HG03025 (cell line): ENCODE results near the gene PRKCE.
"Not testable (repeated sequence)": the region's sequence is repeated elsewhere in the genome, so short reads cannot be mapped to it uniquely, and the experiment has no call there.

ENCODE experiments used
- ATAC-seq: cut with Tn5 transposase; IDR thresholded peaks from one replicate; pipeline ENCODE4 v1.9.1; 2021; ENCODE audit warnings: mild to moderate bottlenecking, moderate library complexity; ENCODE audit not compliant: unreplicated experiment, low FRiP score

Gene PRKCE

DNA sequence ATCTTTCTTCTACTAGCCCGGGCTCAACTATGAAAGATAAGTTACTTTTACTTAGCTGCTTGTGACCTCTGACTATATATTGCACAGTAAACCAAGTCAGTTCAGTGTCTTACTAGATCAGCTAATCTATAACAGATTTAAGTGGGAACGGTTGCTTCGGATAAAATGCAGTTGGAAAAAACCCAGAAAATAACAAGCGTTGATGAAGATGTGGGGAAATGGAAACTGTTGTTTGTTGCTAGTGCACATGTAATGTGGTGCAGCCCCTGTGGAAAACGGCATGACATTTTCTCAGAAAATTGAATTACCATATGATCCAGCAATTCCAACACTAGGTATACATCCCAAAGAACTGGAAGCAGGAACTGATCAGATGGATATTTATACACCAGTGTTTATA is 248.5 kb downstream of the PRKCE start:
- ATAC-seq: no peak

DNA sequence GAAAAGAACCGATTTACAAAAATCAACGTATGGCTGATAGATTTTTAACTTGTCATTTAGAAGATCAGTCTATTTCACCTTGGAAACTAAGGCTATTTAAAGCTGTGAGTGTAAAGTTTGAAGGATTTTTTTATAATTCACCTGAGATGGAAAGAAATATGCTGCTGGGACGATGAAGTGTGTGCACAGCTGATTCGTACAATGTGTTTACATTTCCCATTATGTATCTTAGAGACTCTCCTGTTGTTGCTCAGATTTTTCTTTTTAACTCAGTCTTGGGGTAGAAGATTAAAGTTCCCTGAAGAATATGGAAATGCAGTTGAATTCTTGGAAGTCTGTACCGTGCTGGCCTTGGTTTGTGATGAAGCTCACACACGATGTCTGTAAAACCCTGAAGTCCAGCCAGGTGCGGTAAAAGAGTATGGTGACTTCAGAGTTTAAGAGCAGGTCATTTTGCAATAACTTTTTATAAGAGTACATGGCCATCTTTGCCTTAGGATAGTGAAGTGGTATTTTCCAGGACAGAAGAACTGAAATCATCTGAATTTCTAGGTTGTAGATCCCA is 250.1 kb downstream of the PRKCE start:
- ATAC-seq: no peak

GRCh38 chr2:45902380-45902779 is 250.9 kb downstream of the PRKCE start:
- ATAC-seq: no peak

DNA sequence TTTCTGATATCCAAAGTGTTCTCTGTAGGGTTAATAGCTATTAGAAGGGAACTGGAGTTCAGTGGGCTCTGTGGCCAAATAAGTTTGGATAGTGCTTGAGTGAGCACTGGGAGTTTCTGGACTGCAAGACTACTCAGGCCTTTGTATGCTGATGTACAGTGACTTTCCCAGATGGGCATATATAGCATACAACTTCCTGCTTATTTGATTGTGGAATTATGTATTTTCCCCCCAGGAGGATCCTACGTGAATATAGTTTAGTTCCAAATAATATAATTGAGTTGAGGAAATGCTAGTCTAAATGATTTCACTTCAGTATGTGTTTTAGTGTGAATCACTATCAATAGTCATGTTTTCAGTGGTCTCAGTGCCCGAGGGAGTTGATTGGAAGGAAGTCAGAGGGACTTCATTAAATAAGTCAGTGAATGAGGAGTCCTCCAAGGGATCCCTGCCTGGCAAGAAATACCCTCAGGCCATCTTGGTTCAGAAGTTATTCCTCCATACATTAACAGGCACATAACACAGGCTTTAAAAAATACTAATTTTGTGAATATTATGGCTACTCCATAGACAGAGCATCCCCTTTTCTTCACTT is 251.4 kb downstream of the PRKCE start:
- no peak for ATAC-seq

DNA sequence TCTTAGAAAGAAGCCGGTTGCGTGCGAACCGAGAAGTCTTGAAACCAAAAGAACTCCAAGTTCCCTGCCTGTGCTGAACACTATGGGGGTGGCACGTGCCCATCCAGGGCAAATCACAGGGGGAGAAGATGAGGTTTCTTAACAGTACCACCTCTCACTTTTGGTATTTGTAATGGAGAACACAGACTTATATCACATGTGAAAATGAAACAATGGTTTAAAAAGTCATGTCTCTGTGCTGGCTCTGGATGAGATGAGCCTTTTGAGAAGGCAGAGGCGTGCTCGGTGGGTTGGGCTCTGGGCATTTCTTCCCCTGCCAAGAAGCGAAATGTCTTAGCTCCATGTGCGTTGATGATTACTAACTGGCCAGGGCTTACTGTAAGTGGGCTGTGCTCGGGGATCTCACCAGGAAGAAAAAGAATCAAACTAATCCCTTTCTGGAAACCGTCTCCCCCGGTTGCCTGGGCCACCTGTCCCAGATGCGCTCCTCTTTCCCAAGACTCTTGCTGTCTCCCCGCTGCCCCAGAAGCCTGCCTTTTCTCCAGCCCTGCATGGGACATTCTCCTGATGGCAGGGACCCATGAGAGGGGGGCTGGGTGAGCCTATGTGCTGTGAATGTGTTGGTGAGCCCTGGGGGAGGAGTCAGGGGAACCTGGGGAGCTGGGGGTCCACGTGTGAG is 252.9 kb downstream of the PRKCE start:
- no peak for ATAC-seq

DNA sequence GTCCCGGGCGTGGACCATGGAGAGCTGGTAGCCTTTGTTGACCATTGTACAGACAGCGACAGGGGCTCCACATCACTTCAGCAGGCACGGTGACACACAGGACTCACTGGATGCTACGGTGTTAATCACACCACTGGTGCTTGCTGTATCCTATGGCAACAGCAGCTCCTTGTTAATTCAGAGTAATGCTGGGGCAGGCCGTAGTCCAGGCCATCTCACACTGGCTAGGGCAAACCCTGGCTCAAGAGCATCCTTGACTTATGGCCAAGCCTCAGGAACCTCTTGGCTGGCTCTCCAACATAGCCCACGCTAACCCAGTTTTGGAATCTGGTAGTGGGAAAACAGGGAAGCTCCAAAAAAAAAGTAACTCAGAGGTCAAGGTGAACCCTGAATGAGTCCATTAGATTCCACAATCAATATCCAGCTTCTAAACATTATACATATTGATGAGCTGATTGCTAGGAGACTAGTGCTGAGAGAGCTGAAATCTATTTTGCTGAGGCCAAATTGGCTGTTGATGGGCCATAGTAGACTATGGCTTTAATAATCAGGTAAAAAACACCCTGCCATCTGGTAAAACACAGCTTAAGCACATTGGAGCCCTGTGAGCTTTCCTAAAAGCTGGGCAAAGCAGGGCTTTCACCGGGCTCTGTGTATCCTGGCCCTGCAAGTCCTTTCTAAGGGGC is 253.6 kb downstream of the PRKCE start:
- no peak for ATAC-seq

GRCh38 chr2:45905632-45905958 is 254.1 kb downstream of the PRKCE start:
- ATAC-seq: no peak

- no peak for ATAC-seq
Observed at GRCh38 chr2:45907592-45907991, 256.1 kb downstream of the PRKCE start.

DNA sequence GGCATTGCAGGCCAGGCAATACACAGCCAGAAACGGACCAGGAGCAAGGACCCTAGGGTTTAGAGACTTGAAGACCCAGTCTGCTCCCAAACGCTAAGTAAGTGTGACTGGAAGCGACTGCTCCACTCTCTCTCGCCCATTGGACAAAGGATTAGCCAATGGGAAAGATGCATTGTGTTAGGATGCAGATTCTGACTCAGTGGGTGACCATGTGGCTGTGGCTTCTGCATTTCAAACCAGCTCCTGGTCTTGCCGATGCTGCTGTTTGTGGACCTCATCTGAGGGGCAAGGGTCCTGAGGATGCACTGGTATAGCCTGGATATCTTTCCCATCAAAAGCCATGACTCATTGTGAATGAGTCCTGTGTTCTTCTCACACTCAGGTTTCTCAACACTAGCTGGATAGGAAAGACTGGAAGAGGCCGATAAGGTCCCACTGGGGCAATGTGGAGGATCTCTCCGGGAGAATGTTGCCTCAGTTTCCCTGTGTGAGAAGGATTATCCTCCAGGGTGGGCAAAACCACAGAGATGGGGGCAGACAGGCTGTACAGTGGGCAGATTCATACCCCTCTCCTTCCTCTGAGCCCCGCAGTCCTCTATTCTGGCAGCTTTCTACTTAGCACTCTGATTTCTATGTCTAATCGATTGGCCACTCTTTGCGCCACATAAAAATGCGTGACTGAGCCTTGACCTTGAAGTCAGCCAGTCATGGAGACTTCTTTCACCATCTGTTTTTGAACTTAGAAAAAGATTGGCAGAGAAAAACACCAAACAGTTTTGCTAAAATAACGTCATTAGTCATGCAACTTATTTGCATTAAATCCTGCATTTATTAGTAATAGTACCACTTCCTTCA is 257.1 kb downstream of the PRKCE start:
- ATAC-seq: no peak

DNA sequence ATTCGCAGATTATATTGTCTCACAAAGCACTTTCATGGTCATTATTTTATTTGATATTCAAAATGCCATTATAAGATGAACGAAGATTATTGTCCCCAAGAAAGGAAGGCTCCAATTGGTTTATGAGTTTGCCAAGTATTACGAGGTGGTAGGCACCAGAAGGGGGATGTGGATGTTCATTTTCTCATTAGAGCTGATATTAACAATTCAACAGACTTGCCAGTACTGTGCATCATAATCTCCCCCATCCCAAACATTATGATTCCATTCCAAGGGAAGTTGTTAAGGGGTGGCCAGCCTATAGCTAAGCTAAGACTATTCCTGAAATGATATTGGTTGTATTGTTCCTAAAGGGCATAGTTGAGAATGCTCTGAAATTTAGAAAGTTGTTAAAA is 257.7 kb downstream of the PRKCE start:
- ATAC-seq: no peak

GRCh38 chr2:45909677-45910191 is 258.3 kb downstream of the PRKCE start:
- ATAC-seq: peak; percentile 62

DNA sequence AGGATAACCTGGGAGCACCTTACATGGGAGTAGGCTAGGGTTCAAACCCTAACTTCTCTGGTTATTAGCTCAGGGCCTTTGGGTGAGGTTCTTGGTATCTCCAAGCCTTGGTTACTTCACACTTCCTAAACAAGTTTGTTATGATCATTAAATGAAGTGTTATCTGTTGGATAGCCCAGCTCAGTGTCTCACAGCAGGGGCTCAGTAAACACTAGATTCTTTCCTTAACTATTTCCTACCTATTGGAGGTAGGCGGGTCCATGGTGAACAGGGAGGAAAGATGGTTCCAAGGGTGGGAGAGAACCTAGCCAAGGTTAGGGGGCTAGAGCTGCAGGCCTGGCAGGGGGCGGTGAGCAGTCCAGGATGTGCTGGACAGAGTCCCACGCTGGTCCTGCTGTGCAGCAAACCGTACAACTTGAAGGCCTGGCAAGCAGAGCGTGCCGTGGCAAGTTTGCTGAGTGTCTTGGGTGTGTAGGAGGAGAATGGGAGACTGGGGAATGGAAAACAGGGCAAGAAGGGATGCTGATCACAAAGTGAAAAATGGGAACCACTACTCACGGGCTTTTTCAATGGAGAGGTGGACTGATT is 259.1 kb downstream of the PRKCE start:
- no peak for ATAC-seq

DNA sequence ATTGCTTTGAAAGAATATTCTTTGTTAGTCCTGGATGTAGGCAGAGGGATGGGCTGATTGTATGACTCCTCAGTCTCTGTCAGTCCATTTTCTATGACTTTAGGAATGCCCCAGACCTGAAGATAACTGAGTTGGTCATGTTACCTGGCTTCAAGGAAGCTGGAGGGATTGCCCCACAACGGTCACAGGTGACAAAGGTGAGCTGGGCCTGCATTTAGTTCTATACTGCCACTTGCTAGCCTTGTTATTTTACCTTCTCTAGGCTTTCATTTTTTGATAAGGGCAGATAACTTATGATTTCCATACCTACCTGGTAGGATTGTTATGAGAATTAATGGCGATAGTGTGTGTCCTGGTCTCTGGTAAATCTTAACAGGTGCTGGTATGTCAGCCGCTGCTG is 260.1 kb downstream of the PRKCE start:
- no peak for ATAC-seq

GRCh38 chr2:45912109-45912508 is 260.6 kb downstream of the PRKCE start:
- no peak for ATAC-seq

DNA sequence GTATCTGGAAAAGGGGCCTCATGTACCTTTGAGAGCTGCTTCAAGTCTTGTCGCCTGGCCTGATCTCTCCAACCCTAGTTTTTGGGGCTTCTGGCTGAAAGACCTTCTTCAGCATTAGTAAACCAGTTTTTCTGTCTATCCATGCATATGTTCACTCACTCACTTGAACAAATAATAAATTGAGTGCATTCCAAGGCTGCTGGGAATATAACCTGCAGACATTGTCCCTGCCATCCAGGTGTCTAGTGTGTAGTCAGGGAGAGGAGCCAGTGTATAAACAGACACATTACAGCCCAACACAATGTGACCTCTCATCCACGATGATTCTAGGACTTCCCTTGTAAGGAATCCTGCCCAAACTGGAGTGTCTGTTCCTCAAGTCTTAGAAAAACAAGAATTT is 262.1 kb downstream of the PRKCE start:
- no peak for ATAC-seq

DNA sequence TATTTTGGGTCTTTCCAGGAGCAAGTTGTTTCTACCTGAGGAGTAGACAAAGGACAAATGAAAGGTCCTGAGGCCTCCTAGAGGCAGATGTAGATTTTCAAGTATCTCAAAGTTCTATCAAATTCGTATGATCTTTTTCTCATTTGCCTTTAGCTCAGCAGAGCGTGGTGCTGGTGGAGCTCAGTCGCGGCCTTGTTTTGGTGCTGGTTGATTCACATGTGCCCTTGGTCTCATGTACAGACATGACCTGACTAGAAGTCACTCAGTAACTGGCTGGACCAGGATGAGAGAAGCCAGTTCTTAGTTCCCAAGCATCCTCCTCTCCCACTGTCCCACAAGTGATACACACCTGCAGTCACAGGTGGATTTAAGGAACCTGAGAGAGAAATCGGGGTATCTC is 264.0 kb downstream of the PRKCE start:
- ATAC-seq: no peak

DNA sequence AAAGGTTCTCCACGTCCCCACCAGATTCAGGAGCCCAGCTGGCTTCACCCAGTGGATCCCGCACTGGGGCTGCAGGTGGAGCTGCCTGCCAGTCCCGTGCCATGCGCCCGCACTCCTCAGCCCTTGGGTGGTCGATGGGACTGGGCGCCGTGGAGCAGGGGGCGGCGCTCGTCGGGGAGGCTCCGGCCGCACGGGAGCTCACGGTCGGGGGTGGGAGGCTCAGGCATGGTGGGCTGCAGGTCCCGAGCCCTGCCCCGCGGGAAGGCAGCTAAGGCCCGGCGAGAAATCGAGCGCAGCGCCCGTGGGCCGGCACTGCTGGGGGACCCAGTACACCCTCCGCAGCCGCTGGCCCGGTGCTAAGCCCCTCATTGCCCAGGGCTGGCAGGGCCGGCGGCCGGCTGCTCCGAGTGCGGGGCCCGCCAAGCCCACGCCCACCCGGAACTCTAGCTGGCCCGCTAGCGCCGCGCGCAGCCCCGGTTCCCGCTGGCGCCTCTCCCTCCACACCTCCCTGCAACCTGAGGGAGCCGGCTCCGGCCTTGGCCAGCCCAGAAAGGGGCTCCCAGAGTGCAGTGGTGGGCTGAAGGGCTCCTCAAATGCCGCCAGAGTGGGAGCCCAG is 266.2 kb downstream of the PRKCE start:
- ATAC-seq: not testable (repeated sequence)

DNA sequence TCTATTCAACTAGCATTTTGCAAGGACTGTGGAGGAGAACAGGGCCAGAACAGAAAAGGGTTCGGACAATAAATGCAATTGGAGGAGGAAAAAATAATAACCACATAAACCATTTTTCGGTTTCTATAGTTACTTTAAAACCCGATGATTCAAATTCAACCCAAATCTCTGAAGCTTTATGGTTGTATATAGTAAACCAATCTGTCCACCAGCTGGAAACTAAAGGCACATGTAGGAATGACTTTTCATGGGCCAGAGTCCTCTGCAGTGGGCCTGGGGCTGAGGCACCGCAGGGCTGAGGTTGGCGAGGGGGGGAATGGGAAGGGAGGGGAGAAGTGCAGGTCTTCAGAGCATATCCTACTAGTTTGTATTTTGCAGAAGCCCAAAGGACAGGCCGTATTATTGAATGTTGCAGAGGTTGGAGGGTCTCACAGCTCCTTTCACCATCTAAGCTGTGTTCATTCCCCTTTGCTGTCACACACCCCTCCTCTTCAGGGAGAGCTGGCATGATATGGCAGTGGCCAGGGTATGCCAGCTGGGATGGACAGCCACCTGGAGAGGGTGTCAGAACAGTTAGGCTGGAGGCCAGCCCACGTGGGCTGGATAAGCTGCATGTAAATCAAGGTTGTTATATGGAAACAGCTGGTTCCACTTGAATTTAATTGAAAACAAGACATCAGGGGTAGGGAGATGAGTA is 267.1 kb downstream of the PRKCE start:
- no peak for ATAC-seq

- no peak for ATAC-seq
Observed at GRCh38 chr2:45919160-45919650, 267.7 kb downstream of the PRKCE start.
